Measurements from ENCODE around the gene MALAT1.

Gene MALAT1

GRCh38 chr11:65532388-65533064, 33.7 kb downstream of the MALAT1 start:
- Mint-ChIP-seq H3K4me3 (no peak overlapping the region), H3K4me1 (ENCODE audit: low read depth) (peaks cover 11% of the 10 kb centered on the region), H3K27ac (no peak overlapping the region), H3K36me3 (ENCODE audit: low read depth) (peaks cover 25% of the 10 kb centered on the region), H3K9me3 (no peaks in the 10 kb centered on the region), H3K27me3 (ENCODE audit: low read depth) (no peaks in the 10 kb centered on the region)

GRCh38 chr11:65535102-65535501, 36.3 kb downstream of the MALAT1 start:
- no peaks in the 10 kb centered on the region for H3K9me3 Mint-ChIP-seq
- no peak overlapping the region for H3K4me3 Mint-ChIP-seq
- H3K36me3 Mint-ChIP-seq (ENCODE audit: low read depth), result peaks cover 22% of the 10 kb centered on the region
- no peak overlapping the region for H3K27ac Mint-ChIP-seq
- H3K27me3 Mint-ChIP-seq (ENCODE audit: low read depth), result no peaks in the 10 kb centered on the region
- peaks cover 3% of the 10 kb centered on the region for H3K4me1 Mint-ChIP-seq (ENCODE audit: low read depth)

GRCh38 chr11:65536412-65537295, 37.8 kb downstream of the MALAT1 start:
- Mint-ChIP-seq H3K27me3 (ENCODE audit: low read depth) (no peaks in the 10 kb centered on the region), H3K27ac (no peak overlapping the region), H3K4me1 (ENCODE audit: low read depth) (peaks cover 3% of the 10 kb centered on the region), H3K36me3 (ENCODE audit: low read depth) (peaks cover 13% of the 10 kb centered on the region), H3K9me3 (no peaks in the 10 kb centered on the region), H3K4me3 (no peak overlapping the region)

GRCh38 chr11:65537296-65537597, 38.4 kb downstream of the MALAT1 start:
- Mint-ChIP-seq H3K27me3 (ENCODE audit: low read depth) (no peaks in the 10 kb centered on the region), H3K36me3 (ENCODE audit: low read depth) (peaks cover 10% of the 10 kb centered on the region), H3K9me3 (no peaks in the 10 kb centered on the region), H3K4me1 (ENCODE audit: low read depth) (peaks cover 6% of the 10 kb centered on the region), H3K4me3 (peak overlapping the region; percentile 10), H3K27ac (no peak overlapping the region)

- H3K27ac Mint-ChIP-seq, result no peak overlapping the region
- no peaks in the 10 kb centered on the region for H3K9me3 Mint-ChIP-seq
- H3K4me1 Mint-ChIP-seq (ENCODE audit: low read depth), result peaks cover 6% of the 10 kb centered on the region
- H3K4me3 Mint-ChIP-seq, result peak overlapping the region; percentile 10
- H3K36me3 Mint-ChIP-seq (ENCODE audit: low read depth), result peaks cover 12% of the 10 kb centered on the region
- no peaks in the 10 kb centered on the region for H3K27me3 Mint-ChIP-seq (ENCODE audit: low read depth)
These were observed 38.9 kb downstream of the MALAT1 start for GRCh38 chr11:65537620-65538231.

GRCh38 chr11:65538232-65538914, 39.5 kb downstream of the MALAT1 start:
- no peak overlapping the region for H3K4me3 Mint-ChIP-seq
- H3K27me3 Mint-ChIP-seq (ENCODE audit: low read depth), result no peaks in the 10 kb centered on the region
- H3K9me3 Mint-ChIP-seq, result no peaks in the 10 kb centered on the region
- peaks cover 6% of the 10 kb centered on the region for H3K4me1 Mint-ChIP-seq (ENCODE audit: low read depth)
- H3K27ac Mint-ChIP-seq, result no peak overlapping the region
- peaks cover 12% of the 10 kb centered on the region for H3K36me3 Mint-ChIP-seq (ENCODE audit: low read depth)

- no peak overlapping the region for H3K4me3 Mint-ChIP-seq
- no peak overlapping the region for H3K27ac Mint-ChIP-seq
- peaks cover 8% of the 10 kb centered on the region for H3K4me1 Mint-ChIP-seq (ENCODE audit: low read depth)
- no peaks in the 10 kb centered on the region for H3K27me3 Mint-ChIP-seq (ENCODE audit: low read depth)
- H3K9me3 Mint-ChIP-seq, result no peaks in the 10 kb centered on the region
- peaks cover 14% of the 10 kb centered on the region for H3K36me3 Mint-ChIP-seq (ENCODE audit: low read depth)
These were observed 40.3 kb downstream of the MALAT1 start for GRCh38 chr11:65538915-65539743.

- Mint-ChIP-seq H3K4me3 (peak overlapping the region; percentile 86), H3K9me3 (no peaks in the 10 kb centered on the region), H3K4me1 (ENCODE audit: low read depth) (peaks cover 14% of the 10 kb centered on the region), H3K27ac (peak overlapping the region; percentile 80), H3K27me3 (ENCODE audit: low read depth) (no peaks in the 10 kb centered on the region), H3K36me3 (ENCODE audit: low read depth) (peaks cover 15% of the 10 kb centered on the region)
These were observed 41.0 kb downstream of the MALAT1 start for GRCh38 chr11:65539744-65540289.

GRCh38 chr11:65540290-65541092, 41.6 kb downstream of the MALAT1 start:
- peak overlapping the region; percentile 80 for H3K27ac Mint-ChIP-seq
- H3K27me3 Mint-ChIP-seq (ENCODE audit: low read depth), result no peaks in the 10 kb centered on the region
- H3K4me1 Mint-ChIP-seq (ENCODE audit: low read depth), result peaks cover 17% of the 10 kb centered on the region
- H3K36me3 Mint-ChIP-seq (ENCODE audit: low read depth), result peaks cover 18% of the 10 kb centered on the region
- H3K4me3 Mint-ChIP-seq, result peak overlapping the region; percentile 86
- H3K9me3 Mint-ChIP-seq, result no peaks in the 10 kb centered on the region

- H3K9me3 Mint-ChIP-seq, result no peaks in the 10 kb centered on the region
- peak overlapping the region; percentile 86 for H3K4me3 Mint-ChIP-seq
- H3K4me1 Mint-ChIP-seq (ENCODE audit: low read depth), result peaks cover 24% of the 10 kb centered on the region
- no peaks in the 10 kb centered on the region for H3K27me3 Mint-ChIP-seq (ENCODE audit: low read depth)
- peaks cover 23% of the 10 kb centered on the region for H3K36me3 Mint-ChIP-seq (ENCODE audit: low read depth)
- H3K27ac Mint-ChIP-seq, result peak overlapping the region; percentile 73
These were observed 42.5 kb downstream of the MALAT1 start for GRCh38 chr11:65541093-65541982.

- Mint-ChIP-seq H3K4me3 (no peak overlapping the region), H3K27ac (no peak overlapping the region), H3K4me1 (ENCODE audit: low read depth) (peaks cover 26% of the 10 kb centered on the region), H3K9me3 (no peaks in the 10 kb centered on the region), H3K36me3 (ENCODE audit: low read depth) (peaks cover 21% of the 10 kb centered on the region), H3K27me3 (ENCODE audit: low read depth) (no peaks in the 10 kb centered on the region)
These were observed 44.0 kb downstream of the MALAT1 start for GRCh38 chr11:65542738-65543390.

- Mint-ChIP-seq H3K4me1 (ENCODE audit: low read depth) (peaks cover 38% of the 10 kb centered on the region), H3K4me3 (peak overlapping the region; percentile 73), H3K36me3 (ENCODE audit: low read depth) (peaks cover 35% of the 10 kb centered on the region), H3K27ac (peak overlapping the region; percentile 77), H3K9me3 (no peaks in the 10 kb centered on the region), H3K27me3 (ENCODE audit: low read depth) (no peaks in the 10 kb centered on the region)
These were observed 47.0 kb downstream of the MALAT1 start for GRCh38 chr11:65545853-65546216.
